NCI-H1436 treated with DMSO at 0.1 percent for 48 hours (cell line): ENCODE measurements around the gene GCHFR.
A peak's percentile ranks its signal among the peaks of the same experiment; 100 is the strongest.

Source experiments
- DNase-seq: peaks from one replicate; lab custom pipeline; 2025; lab: John Stamatoyannopoulos, UW

The GCHFR gene

DNA sequence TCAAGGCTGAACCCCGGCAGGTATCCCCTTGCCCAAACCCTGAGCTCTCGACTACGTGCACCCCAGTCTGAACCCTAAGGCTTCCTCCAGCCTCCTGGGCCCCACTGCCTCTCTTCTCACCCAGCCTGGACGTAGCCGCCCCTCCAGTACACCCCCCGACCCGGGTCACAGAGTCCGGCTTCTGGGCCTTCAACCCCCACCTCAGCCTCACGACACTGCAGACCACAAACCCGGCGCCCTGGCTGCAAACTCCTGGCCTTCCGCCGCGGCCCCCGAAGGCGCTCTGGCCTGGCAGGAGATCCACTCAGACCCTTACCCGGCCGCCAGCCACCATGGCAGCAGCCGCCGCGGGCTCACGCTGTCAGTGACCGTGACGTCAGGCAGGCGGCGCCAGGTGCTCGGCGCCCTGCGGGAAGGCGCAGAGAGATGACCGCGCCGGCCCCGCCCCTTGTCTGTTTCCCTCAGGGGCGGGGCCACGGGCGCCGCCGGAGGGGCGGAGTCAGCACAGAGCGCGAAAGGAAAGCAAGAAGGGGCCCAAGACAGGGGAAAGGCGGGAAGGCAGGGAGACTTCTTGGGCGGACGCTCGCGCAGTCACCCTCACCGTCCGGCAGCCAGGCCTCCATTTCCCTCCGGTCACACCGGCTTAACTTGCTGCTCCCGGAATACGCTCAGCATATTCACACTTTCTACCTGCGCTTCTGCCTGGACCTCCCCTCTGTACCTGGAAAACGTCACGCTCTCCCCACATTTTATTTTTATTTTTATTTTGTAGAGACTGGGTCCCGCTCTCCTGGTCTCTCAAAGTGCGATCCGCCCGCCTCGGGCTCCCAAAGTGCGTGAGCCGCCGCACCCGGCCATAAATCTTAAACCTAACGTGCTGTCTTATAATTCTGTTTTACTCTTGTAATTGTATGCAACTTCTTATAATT, 8.7 kb upstream of the GCHFR start, which contains the start of gene RMDN3:
Gene RMDN3, minus strand, starts transcription at position 372 of the 929 bp plus-strand sequence. CDS start 471 bp downstream, outside the sequence.
- peak; percentile 64 for DNase-seq

DNA sequence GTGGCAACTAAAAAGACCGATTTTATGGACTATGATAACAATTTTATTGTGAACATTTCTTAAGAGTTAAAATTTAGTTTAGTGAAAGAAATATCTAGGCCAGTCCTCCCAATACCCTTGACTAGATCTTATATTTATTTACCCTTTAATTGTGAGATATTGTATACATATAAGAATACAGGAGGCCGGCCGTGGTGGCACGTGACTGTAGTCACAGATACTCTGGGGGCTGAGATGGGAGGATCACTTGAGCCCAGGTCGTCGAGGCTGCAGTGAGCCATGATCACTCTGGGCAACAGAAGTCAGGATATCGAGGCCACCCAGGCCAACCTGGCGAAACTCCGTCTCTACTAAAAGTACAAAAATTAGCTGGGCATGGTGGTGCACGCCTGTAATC, 8.1 kb upstream of the GCHFR start:
- DNase-seq = no peak

DNA sequence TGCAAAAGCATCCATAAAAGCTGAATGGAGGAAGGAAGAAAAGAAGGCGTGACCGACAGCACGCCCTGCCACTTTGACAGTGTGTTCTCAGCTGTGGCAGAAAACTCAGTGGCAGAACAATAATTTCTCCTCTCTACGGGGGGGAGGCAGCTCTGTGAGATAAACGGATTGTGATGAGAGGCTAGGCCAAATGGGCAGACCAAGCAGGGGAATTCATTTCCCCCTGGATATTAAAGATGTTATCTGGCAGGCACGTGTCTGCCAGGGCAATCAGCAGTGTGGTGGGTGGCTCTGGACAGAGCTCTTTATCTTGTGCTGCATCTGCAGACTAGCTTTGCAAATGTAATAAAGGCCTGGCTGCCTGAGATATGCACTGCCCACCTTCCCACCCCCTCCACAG, 6.9 kb upstream of the GCHFR start:
- DNase-seq = no peak

DNA sequence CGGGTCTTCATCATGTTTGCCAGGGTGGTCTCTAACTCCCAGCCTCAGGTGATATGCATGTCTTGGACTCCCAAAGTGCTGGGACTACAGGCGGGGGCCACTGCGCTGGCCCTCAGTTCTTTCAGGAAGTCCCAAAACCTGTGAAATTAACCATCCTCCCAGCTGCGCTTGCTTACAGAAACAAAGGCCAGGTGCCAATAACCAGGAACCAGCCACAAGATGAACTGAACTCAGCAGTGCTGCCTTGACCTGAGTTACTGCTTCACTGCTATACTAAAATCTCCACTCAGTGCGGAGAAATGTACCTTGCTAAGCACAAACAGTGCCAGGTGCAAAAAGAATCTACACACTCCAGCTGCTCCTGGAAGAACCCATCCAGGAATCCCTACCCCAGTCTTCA, 3.9 kb upstream of the GCHFR start:
- no peak for DNase-seq

DNA sequence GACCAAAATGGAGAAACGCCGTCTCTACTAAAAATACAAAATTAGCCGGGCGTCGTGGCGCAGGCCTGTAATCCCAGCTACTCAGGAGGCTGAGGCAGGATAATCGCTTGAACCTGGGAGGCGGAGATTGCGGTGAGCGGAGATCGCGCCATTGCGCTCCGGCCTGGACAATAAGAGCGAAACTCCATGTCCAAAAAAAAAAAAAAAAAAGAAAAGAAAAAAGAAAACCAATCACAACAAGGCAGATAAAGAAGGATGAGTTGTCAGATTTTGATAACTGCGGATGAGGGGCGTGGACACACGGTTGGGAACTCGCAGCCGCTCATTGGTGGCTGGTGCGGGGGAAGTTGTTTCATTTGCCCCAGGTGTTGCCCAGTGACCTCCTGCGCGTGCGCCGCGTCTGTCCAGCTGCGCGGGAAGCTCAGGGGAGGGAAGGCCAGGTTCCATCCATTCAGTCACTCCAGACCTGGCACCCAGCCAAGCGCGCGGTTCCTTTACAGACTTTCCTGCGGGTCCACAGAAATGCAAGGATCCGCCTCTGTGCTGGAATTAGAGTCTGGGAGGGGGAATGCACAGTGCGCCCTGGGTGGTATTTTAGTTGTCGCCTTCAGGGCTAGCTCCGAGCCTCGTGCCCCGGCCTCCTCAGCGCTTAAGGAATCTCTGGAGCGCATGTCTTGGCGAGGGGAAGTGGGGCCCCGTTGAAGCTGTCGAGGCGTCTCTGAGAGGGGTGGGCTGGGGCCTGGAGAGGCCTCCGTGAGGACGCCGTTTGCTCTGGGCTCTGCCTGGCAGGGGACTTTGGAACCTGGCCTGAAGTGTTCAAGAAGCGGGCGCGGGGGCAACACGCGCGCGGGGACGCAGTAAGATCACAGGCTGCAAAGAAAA, 708 bp upstream of the GCHFR start:
- DNase-seq = peak; percentile 38

DNA sequence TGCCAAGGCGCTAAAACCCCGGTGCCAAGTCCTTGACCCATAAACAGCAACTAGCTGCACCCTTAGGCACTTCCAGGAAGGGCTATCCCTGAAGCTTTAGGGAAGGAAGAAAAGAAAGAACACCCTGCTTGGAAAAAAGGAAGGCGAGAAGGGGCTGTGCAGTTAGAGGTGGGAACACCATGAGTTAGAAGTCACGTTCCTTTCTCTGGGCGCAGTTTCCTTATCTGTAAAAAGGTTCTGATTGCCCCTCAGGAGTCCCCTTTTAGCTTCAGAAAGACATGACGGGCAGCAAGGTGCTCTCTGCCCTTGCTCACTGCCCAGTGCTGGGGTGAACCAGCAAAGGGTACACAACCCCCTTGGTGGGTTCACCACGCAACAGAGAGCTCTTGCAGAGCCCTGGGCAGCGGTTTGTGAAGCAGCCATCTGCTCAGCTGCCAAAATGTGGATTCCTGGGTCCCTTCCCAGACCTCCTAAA, 798 bp downstream of the GCHFR start:
- no peak for DNase-seq

DNA sequence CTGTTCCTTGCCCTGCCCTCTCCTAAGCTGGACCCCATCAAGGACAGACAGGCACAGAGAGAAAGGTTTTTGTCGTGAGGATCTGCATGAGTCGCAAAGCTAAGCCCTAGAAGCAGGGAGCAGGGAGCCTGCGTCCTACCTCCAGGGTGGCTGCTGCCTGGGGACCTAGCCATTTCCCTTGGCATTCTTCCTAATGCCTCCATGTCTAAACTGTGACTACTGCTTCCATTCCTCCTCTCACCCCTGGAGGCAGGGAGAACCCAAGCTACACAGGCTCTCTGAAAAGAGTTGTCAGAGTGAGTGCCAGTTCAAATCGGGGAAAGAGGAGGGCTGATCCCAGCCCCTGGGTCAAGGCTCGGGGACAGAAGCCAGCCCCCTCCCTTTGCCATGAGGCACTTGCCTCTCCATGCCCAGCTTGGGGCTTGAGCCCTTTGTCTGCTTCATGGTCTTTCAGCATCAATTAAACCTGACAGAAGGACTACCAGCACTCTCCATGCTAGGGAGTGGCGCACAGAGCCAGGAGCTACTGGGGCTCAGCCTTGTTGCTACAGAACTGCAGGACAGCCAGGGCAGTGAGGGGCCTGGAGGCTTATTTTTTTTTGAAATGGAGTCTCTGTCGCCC, 2.4 kb downstream of the GCHFR start:
- no peak for DNase-seq

DNA sequence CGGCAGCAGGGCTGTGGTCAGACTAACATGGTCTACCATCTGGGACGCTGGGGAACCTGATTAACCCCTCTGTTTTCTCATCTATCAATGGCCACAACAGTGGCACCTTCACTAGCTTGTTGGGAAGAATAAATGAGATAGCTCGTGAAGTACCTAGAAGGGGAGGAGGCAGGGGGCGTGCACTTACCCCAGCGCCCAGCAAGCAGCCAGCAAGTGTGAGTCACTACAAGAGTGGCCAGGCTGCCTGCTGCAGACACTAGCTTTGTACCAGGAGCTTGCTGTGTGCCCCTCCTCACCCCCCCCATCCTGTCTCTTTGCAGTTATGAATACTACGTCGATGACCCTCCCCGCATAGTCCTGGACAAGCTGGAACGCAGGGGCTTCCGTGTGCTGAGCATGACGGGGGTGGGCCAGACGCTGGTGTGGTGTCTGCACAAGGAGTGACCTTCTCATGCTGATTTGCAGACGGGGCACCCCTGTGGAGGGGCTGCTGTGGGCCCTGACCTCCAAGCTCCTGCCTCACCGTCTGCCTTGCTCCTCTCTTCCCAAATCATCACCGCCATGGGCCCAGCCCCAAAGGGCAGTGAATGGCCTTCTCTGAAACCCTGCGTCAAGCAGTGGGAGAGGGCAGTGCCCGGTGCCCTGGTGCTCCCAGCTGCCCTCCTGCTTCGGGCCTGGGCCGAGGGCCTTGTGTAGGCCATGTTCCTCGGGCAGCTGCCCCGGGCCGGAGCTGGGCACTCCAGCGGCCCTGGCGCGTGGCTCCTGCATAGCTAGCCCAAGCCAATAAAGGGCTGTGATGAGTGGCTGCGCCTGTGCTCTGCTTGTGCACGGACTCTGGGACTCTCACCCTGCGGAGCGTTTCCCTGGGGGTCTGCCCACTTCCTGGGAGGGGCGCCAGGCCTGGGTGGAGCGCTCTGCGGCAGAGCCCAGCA, 3.3 kb downstream of the GCHFR start:
- no peak for DNase-seq

DNA sequence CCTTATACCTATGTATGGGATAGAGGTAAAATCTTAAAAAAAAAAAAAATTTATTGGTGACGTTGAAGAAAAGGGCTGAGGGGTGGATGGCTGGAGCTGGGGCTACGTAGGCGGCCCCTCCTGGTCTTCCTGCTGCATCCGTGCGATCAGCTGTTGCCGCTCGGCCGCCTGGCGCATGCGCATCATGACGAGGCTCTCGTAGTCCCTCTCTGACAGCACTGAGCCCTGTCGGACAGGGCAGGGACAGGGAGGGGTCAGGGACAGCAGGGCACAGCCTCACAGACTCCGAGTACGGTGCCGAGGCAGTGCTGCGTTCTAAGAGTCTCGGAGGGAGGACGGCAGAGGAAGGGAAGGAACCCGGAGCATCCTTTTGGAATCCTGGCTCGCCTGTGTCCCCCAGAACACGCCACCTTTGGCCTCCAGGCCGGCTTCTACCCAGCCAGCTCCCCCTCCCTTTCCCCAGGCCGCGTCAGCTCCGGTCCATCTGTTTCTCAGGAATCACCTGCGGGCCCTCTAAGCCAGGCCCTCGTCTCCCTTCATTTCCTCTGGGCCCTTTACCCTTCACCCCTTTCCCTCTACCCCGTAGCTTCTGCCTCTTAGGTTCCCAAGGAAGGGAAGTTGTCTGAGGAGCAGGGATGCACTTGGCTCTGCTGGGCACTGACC, 4.1 kb downstream of the GCHFR start:
- no peak for DNase-seq

DNA sequence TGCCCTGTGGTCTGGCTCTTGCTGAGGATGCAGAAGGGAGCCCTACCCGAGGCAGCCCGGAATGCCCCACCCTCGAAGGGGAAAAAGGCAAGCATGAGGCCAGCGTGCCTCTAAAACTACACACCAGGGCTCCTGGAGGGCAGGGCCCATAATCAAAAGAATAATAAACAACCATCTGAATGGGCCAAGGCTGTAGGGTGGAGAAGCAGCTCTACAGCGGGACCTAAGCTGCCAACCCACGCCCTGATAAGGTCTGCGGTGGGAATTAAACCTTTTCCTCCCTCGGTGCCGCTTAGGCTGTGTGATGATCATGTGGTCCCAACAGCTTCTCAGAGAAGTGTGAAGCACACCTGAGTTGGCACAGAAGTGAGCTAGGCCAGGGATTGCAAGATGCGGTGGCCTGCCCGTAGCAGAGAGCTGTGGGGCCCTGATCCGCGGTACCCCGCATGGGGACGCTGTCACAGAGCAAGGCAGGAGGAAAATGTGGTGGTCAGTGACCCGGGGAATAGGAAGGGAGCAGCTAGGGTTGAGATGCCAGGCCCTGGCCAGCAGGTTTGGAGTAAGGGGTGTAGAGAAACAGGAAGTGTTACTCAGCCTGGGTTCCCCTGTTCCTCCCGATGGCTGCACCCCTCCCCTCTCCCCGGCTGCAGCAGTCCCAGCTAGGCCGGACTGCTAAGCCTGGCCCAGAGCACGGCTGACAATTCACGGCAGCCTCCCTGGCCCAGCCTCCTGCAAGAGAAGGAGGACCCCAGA, 4.8 kb downstream of the GCHFR start:
- DNase-seq = no peak

DNA sequence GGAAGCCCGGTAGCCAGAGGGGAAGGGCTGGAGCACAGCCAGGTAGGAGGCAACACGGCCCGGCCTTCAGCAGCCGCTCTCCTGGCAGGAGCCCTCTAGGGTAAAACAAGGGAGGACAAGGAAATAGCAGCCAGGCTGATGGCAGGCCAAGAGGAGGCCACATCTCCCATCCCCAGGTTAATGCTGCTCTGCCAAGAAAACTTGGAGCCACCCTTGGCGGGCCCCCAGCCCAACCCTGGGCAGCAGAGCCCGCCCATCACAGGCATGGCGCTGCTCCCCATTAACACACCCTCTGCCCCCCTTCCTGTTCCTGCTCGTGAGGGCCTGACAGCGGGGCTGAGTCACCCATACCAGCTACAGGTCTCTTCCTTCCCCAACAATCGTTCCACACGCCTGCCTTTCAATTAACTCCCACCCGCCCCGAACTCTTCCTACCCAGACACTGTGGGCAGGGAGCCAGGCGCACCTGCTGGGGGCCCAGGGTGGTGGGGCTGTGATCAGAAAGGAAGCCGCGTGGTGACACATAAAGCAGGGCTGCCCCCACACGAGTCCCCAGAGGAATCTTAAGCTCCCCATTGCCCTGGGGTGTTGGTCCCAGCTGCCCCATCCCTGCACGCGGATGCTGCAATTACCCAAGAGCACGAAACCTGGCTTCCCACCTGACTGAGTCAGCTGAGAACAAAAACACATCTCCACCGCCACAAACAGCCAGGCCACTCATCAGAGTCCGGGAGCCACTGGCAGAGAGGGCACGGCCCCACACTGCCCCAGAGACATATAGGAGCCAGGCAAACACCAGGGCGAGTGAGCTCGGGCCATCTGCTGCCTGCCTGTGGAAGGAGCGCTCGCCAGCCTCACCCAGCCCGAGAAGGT, 5.6 kb downstream of the GCHFR start, which contains the start of gene C15orf62:
Gene C15orf62, plus strand, starts transcription at position 707 of the 873 bp plus-strand sequence. CDS start 516 bp downstream, outside the sequence.
- peak; percentile 68 for DNase-seq

DNA sequence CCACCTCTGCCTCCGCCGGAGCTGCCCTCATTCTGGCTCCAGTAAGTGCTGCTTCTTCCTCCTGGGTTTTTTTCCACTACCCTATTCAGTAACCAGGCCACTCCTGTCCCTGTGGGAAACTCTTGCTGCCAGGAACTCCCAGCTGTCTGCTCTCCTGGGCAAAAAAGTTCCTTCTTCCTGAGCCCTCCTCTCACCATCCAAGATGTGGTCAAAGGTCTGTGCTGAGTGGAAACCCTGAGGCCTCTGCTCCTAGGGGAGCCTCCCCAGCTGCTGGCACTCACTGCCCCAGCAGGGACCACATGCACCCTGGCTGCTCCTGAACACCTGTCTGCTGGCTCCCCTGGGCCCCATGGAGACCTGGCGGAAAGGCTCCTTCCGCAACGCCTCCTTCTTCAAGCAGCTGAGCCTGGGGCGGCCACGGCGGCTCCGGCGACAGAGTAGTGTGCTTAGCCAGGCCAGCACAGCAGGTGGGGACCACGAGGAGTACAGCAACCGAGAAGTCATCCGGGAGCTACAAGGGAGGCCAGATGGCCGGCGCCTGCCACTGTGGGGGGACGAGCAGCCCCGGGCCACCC, 6.4 kb downstream of the GCHFR start:
- no peak for DNase-seq

DNA sequence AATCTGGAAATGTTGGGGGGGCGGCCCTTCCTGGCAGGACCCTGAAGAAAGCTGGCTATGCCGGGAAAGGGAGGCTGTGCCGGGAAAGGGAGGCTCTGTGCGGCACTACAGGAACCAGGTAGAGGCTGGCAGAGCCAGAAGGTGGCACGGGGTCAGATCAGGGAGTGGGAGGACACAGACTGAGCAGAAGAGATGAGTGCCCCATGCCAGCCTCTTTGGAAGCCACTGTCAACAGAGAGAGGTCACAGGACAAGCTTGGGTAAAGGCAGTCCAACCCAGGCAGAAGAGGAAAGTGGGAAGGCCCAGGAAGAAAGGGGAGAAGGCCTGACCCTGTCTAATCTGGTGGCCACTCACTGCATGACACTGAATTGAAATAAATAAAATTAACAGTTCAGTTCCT, 7.4 kb downstream of the GCHFR start:
- no peak for DNase-seq

DNA sequence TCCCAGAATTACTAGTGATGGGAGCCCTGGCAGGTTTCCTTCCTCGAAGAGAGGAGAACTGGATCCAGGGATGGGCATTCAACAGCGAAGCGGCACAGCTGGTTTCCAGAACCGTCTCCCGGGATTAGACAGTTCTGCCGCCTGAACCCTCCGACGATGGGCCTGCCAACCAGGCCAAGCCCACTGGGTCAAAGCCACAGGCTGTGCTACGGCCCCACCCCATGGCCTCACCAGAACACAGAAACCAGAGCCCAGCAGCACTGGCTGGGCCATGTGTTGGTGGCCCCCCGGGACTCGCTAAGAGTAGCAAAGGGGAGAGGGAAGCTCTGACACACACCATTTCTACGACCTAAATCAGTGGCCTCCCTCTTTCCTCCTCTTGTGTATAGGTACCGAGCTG, 8.1 kb downstream of the GCHFR start:
- DNase-seq = no peak

DNA sequence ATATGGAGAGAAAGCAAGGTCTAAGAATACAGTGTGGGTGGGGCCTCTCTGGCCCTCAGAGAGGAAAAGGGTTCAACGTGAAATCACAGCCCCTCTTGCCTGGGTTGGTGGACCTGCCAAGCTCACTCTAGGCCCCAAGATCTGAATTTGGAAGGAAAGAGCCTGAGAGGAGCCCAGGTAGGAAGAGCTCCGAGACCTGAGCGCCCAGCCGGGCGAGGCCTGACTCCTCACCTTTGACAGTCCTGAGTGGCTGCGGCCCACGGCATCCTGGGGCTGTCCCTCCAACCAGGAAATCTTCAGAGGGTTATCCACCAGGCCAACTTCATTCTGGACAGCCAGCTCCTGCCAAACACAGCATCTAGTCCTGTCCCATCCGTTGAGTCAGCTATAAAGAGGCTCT, 9.6 kb downstream of the GCHFR start:
- no peak for DNase-seq

DNA sequence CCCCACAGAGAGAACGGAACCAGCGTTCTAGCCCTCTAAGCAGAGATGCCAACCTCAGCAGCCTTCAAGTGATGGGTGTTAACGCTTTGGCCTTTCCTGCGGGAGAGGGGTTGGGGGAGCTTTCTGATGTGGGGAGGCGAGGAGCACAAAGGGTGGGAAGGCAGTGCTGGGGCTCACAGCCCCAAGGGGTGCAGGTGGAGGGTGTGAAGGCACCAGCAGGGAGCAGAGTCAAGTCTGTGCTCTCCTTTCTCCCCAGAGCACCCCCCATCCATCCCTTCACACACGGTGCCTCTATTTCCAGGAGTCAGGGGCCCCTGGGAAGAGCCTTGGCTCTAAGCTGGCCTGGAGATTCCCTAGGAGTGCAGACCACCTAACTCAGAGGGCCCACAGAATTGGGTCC, 10.0 kb downstream of the GCHFR start:
- no peak for DNase-seq

DNA sequence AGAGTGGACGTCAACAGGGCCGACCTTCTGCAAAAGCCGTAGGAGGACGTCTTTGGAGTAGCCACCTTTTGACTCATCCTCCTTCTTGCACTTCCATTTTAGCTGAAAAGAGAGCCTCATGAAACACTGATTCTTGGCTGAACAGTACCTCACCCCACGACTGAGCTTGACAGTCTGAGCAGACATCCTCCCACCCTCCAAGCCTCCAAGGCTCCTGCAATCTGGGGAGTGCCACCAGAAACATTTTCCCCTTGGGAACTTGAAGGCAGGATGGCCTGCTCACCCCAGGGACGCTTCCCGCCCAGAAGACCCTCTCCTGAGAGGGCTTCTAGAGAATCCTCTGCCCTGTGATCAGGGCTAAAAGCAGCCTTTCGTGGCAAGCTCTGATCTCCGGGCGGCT, 11.1 kb downstream of the GCHFR start:
- DNase-seq = no peak
